AG10803 (cell line): ENCODE results near the gene SUPT7L.

Source experiments
- DNase-seq: peaks from one replicate; pipeline ENCODE4 v3.0.0; 2010; ENCODE audit warnings: low read depth
- H3K4me3 ChIP-seq: 2 replicates; pipeline ENCODE4 v1.5.1; 2011; ENCODE audit warnings: mild to moderate bottlenecking, low read length, control low read depth
- TF ChIP-seq, protein P1 (sequence below): conservative IDR thresholded peaks from 2 replicates; pipeline ENCODE4 v1.5.1; 2011; ENCODE audit warnings: mild to moderate bottlenecking, low read length, control low read depth, inconsistent platforms

Gene SUPT7L

GRCh38 chr2:27624943-27625342 lies 38.5 kb downstream of the SUPT7L start:
- H3K4me3 ChIP-seq, result no peak overlapping the region
- DNase-seq, result no peak
- TF ChIP-seq, protein P1, sequence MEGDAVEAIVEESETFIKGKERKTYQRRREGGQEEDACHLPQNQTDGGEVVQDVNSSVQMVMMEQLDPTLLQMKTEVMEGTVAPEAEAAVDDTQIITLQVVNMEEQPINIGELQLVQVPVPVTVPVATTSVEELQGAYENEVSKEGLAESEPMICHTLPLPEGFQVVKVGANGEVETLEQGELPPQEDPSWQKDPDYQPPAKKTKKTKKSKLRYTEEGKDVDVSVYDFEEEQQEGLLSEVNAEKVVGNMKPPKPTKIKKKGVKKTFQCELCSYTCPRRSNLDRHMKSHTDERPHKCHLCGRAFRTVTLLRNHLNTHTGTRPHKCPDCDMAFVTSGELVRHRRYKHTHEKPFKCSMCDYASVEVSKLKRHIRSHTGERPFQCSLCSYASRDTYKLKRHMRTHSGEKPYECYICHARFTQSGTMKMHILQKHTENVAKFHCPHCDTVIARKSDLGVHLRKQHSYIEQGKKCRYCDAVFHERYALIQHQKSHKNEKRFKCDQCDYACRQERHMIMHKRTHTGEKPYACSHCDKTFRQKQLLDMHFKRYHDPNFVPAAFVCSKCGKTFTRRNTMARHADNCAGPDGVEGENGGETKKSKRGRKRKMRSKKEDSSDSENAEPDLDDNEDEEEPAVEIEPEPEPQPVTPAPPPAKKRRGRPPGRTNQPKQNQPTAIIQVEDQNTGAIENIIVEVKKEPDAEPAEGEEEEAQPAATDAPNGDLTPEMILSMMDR, result no peak

- TF ChIP-seq, protein P1, result no peak
- no peak overlapping the region for H3K4me3 ChIP-seq
- peak; percentile 89 for DNase-seq
Measured at GRCh38 chr2:27622921-27623384, 40.5 kb downstream of the SUPT7L start.

- TF ChIP-seq, protein P1, result no peak
- no peak overlapping the region for H3K4me3 ChIP-seq
- no peak for DNase-seq
Measured at GRCh38 chr2:27621524-27621923, 41.9 kb downstream of the SUPT7L start.

DNA sequence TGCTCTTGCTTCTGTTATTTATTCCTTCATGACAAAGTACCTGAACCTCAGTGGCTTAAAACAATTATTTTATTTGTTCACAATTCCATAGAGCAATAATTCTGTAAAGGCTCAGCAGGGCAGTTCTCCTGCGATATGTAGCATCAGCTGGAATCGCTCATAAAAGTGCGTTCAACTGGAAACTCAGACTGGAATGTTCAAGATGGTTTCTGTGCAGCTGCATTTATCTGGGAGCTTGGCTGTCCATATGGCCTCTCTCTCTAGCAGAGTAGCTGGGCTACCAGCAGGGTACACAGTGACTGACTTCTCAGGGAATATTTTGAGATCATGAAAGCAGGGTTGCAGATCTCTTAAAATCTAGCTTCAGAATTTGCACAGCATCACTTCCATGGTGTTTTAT lies 48.1 kb downstream of the SUPT7L start:
- DNase-seq, result no peak
- TF ChIP-seq, protein P1, result no peak
- no peak overlapping the region for H3K4me3 ChIP-seq

DNA sequence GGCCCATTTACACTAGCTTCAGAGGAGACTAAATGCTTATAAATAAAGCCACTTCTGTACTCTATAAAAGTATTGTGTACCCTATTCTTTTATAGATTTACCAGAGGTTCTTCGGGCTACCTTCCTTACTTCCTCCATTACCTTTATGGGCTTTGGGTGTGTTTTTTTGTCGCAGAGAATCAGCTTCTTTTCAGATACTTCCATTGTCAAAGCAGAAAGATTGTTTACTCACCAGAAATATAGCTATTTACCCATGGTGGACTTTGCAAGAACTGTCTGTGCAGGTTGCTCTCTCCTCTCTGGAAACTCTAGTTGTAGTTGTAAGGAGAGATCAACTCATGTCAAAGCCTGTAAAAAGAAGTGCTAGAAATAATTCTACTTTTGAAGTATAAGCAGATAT lies 49.4 kb downstream of the SUPT7L start:
- no peak overlapping the region for H3K4me3 ChIP-seq
- TF ChIP-seq, protein P1, result no peak
- no peak for DNase-seq

- H3K4me3 ChIP-seq, result no peak overlapping the region
Measured at GRCh38 chr2:27606611-27607010, 56.8 kb downstream of the SUPT7L start.

More at GRCh38 chr2:27606611-27607010, 56.8 kb downstream of the SUPT7L start:
- TF ChIP-seq, protein P1, result no peak
- no peak for DNase-seq
